Muscle layer of colon (tissue), 2 donors: Measurements from ENCODE around the gene PLEKHG2.

Experiments used
- H3K27ac ChIP-seq: one replicate; pipeline ENCODE4 v1.7.0; 2013; ENCODE audit warnings: low read depth, mild to moderate bottlenecking, low read length, moderate library complexity
- H3K27me3 ChIP-seq, 2 donors: one replicate each; pipeline ENCODE4 v1.7.0; 2013; ENCODE audit warnings: low read length in 2 of 2, mild to moderate bottlenecking in 2 of 2; ENCODE audit not compliant: insufficient read depth in 2 of 2, control insufficient read depth in 1 of 2
- H3K36me3 ChIP-seq: one replicate; pipeline ENCODE4 v1.7.0; 2013; ENCODE audit warnings: mild to moderate bottlenecking, low read length; ENCODE audit not compliant: insufficient read depth
- H3K4me1 ChIP-seq: one replicate; pipeline ENCODE4 v1.7.0; 2013; ENCODE audit warnings: mild to moderate bottlenecking, low read length; ENCODE audit not compliant: insufficient read depth
- H3K4me3 ChIP-seq, 2 donors: one replicate each; pipeline ENCODE4 v1.7.0; 2013; ENCODE audit warnings: low read length in 2 of 2, low read depth in 1 of 2, mild to moderate bottlenecking in 1 of 2, moderate library complexity in 1 of 2
- H3K9ac ChIP-seq: one replicate; pipeline ENCODE4 v1.7.0; 2013; ENCODE audit warnings: low read length
- H3K9me3 ChIP-seq: one replicate; pipeline ENCODE4 v1.7.0; 2013; ENCODE audit warnings: mild to moderate bottlenecking, low read length
- donor health status: abdominal sarcoma.
- donor health status: Adenocarcinoma of cecum.

Gene PLEKHG2, protein sequence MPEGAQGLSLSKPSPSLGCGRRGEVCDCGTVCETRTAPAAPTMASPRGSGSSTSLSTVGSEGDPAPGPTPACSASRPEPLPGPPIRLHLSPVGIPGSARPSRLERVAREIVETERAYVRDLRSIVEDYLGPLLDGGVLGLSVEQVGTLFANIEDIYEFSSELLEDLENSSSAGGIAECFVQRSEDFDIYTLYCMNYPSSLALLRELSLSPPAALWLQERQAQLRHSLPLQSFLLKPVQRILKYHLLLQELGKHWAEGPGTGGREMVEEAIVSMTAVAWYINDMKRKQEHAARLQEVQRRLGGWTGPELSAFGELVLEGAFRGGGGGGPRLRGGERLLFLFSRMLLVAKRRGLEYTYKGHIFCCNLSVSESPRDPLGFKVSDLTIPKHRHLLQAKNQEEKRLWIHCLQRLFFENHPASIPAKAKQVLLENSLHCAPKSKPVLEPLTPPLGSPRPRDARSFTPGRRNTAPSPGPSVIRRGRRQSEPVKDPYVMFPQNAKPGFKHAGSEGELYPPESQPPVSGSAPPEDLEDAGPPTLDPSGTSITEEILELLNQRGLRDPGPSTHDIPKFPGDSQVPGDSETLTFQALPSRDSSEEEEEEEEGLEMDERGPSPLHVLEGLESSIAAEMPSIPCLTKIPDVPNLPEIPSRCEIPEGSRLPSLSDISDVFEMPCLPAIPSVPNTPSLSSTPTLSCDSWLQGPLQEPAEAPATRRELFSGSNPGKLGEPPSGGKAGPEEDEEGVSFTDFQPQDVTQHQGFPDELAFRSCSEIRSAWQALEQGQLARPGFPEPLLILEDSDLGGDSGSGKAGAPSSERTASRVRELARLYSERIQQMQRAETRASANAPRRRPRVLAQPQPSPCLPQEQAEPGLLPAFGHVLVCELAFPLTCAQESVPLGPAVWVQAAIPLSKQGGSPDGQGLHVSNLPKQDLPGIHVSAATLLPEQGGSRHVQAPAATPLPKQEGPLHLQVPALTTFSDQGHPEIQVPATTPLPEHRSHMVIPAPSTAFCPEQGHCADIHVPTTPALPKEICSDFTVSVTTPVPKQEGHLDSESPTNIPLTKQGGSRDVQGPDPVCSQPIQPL (N-terminal part only)

DNA sequence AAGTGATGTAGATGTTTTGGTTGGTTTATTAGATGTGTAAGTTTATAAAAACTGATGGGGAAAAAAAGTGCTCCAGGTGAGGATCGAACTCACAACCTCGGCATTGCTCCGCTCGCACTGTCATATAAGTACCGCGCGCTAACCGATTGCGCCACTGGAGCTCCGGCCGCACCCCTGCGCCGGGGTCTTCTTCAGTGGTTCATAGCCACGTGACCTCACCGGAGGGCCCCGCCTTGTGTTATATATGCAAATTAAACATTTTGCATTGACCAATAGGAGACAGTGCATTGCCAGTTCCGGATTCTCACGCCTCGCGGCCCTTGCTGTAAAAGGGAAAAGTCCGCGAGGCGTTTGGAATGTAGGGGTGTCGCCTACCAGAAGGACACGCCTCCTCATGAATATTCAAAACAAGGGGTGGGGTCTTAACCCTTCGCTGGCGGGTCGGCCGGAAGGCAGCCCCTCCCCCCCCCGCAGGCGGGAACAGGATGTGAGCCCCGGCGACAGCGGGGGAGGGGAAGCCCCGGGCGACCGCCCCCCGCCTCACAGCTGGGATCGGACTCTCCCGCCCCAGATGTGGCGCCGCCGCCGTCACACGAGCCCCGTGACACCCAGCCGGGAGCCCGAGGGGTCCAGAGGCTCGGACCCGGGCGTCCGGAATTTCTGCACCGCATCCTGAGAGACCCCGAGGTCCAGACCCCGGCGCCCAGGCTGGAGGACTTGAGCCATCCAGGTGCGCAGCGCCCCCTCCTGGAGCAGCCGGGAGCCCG lies at the start of gene PLEKHG2:
Gene PLEKHG2, plus strand, starts transcription at position 570 of the 767 bp plus-strand sequence. CDS start 1,418 bp downstream, outside the sequence.
- Histone ChIP-seq H3K9ac (peak within 1 kb of the TSS; percentile 99), H3K27ac (peak within 1 kb of the TSS; percentile 99), H3K4me3 (peak within 1 kb of the TSS; percentile 82 to 90), H3K27me3 (no peaks in the 10 kb centered on the region), H3K4me1 (peaks cover 43% of the 10 kb centered on the region), H3K36me3 (peaks cover 26% of the 10 kb centered on the region), H3K9me3 (no peaks in the 10 kb centered on the region)

DNA sequence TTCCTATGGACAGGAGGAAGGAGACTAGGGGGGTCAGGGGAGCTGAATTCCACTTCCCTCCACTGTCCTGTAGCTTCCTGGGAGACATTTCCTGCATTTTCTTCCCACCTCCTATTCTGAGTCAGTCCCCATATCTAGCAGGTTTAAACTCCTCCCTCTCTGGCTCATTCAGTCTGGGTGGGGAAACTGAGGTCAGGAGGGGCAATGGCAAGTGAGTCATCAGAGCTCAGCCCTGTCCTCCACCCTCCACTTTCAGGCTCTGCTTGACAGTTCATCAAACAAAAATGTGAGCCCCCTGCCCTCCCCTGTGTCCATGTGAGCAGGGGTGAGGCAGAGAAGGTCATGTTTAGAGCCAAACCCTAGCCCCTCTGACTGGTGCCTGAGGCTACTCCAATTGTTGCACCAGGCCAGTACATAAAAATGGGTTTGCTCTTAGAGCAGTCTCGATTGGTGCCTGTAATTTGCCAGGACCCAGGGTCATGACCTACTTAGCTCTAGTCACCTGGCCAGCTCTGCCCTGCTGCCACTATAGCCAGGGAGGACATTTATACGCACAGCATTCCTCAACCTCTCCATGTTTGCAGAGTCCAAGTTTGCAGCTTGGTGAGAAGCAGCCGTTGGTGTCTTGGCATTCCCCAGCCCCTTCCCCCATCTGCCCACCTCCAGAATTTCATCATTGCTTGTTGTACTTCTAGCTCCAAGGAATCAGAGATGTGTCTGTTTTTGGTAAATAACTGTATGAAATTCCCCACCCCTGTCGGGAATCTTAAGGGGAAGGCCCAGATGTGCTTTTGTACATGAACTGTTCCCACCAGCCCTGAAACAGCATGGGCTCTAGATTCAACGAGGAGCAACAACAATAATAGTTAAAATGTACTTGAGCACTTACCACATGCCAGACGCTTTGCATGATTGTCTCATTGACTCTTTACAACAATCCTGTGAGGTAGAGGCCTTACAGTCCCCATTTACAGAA lies 49.5 kb upstream of the PLEKHG2 start:
- H3K9me3 ChIP-seq = no peaks in the 10 kb centered on the region

DNA sequence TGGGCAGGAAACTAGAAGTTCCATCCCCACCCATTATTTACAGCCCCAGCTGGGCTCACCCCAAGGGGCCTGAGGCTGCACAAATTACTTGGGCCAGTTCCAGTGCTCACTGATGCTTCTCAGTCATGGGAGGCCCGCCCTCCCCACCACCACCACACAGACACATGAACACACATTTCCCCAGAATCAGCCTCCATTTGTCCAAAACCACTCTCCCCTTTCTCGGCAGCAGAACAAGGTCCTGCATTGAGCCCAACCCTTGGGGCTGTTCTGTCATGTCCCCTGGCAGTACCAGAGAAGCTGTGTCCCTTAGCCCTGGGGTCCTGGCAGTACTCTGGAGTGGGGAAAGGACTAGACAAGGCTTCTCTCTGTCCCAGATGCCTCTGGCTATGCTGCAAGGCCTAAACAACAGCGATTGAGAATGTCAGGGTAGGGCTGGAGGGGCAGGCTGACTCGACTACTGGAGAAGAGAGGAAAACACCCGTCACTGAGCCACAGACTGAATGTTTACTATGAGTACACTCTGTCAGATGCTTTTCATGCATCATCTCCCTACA lies 48.5 kb upstream of the PLEKHG2 start:
- Histone ChIP-seq H3K27me3 (no peaks in the 10 kb centered on the region), H3K9ac (no peak overlapping the region), H3K9me3 (no peaks in the 10 kb centered on the region), H3K27ac (no peak overlapping the region), H3K36me3 (peaks cover 62% of the 10 kb centered on the region), H3K4me1 (peaks cover 31% of the 10 kb centered on the region), H3K4me3 (peak overlapping the region in 1 of 2 donors; percentile 7)

More for the DNA sequence above, 49.5 kb upstream of the PLEKHG2 start:
- Histone ChIP-seq H3K4me3 (no peak overlapping the region), H3K27me3 (no peaks in the 10 kb centered on the region), H3K4me1 (peaks cover 31% of the 10 kb centered on the region), H3K27ac (no peak overlapping the region), H3K9ac (no peak overlapping the region), H3K36me3 (peaks cover 61% of the 10 kb centered on the region)

DNA sequence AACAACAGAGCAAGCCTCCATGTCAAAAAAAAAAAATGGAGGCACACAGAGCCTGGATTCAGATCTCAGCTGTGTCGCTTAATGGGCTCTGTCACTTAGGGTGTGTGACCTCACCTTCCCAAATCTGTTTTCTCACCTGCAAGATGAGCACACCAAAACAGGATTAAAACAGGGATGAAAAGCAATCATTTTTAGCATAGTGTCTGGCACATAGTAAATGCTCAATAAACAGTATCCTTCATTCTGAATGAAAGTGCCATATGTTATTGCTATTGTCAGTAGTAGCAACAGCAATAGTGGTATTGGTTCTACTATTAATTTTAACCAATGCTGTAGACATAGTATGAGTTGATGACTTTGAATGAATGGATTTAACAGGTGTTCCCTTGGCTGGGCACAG lies 46.9 kb upstream of the PLEKHG2 start:
- no peak overlapping the region for H3K9ac ChIP-seq
- H3K4me3 ChIP-seq = no peak overlapping the region
- H3K27ac ChIP-seq = no peak overlapping the region
- no peaks in the 10 kb centered on the region for H3K27me3 ChIP-seq
- peaks cover 32% of the 10 kb centered on the region for H3K4me1 ChIP-seq
- H3K36me3 ChIP-seq = peaks cover 66% of the 10 kb centered on the region
- H3K9me3 ChIP-seq = no peaks in the 10 kb centered on the region

DNA sequence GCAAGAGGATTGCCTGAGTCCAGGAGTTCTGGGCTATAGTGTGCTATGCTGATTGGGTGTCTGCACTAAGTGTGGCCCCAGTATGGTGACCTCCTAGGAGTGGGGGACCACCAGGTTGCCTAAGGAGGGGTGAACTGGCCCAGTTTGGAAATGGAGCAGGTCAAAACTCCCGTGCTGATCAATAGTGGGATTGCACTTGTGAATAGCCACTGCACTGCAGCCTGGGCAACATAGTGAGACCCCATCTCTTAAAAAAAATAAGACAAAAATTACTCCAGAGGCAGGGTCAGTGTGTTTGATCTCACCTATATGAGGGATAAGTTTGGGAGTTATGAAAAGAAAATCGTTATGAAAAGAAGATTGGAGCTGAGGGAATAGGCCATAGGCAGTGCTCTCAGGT lies 43.3 kb upstream of the PLEKHG2 start:
- H3K9ac ChIP-seq = no peak overlapping the region
- no peaks in the 10 kb centered on the region for H3K27me3 ChIP-seq
- H3K4me1 ChIP-seq = peaks cover 30% of the 10 kb centered on the region
- H3K36me3 ChIP-seq = peaks cover 45% of the 10 kb centered on the region
- H3K4me3 ChIP-seq = no peak overlapping the region
- no peak overlapping the region for H3K27ac ChIP-seq
- H3K9me3 ChIP-seq = no peaks in the 10 kb centered on the region

DNA sequence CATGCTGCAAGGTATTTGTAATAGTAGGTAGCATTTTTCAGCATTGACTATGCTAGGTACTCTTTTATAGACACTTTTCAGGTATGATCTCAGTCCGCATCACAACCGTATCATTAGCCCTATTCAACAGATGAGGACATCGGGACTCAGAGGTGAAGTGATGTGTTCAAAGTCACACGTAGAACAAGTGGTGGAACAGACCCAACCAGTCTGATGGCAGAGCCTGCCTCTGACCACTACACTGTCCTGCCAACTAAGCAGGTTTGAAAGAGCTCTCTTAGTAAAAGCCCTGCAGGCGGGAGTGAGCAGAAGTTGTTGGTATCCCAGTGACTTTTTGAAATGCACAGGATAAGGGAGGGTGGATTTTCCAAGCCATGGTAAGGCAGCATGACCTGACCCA lies 41.7 kb upstream of the PLEKHG2 start:
- Histone ChIP-seq H3K4me3 (no peak overlapping the region), H3K27me3 (no peaks in the 10 kb centered on the region), H3K4me1 (peaks cover 24% of the 10 kb centered on the region), H3K9ac (no peak overlapping the region), H3K9me3 (no peaks in the 10 kb centered on the region), H3K27ac (no peak overlapping the region), H3K36me3 (peaks cover 51% of the 10 kb centered on the region)

DNA sequence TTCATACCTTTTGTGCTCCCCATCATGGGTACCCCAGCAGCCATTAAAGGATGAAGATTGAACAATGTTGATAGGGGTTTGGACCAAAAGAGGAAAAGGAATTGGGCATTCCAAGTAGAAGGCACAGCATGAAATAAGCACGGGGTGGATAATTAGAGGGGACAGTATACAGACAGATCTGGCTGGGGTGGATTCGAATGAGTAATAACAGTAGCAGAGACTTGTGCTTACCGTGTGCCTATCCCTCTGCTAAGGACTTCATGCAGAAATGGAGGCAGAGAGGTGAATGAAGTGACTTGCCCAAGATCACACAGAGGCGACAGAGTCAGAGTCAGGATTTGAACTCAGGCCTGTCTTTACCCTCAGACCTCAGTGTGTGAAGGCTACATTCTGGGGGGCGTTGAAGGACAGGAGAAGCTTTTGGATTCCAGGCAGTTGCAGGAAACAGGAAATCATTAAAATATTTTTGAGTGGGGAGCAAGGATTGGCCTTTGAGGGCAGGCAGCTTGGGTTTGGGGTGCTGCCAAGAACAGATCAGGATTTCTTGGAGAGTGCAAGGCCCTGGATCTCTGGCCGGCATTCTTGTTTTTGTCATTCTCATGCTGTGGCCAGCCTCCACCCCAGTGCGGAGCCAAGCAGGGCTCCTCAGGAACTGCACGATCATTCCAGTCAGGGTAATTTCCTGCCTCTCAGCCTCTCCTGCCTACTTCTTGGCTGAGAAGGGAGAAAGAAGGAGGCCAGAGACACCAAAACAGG lies 40.2 kb upstream of the PLEKHG2 start:
- Histone ChIP-seq H3K36me3 (peaks cover 61% of the 10 kb centered on the region), H3K27ac (peak overlapping the region; percentile 94), H3K27me3 (no peaks in the 10 kb centered on the region), H3K4me1 (peaks cover 24% of the 10 kb centered on the region), H3K9me3 (no peaks in the 10 kb centered on the region), H3K9ac (peak overlapping the region; percentile 27), H3K4me3 (peak overlapping the region in 1 of 2 donors; percentile 12)

DNA sequence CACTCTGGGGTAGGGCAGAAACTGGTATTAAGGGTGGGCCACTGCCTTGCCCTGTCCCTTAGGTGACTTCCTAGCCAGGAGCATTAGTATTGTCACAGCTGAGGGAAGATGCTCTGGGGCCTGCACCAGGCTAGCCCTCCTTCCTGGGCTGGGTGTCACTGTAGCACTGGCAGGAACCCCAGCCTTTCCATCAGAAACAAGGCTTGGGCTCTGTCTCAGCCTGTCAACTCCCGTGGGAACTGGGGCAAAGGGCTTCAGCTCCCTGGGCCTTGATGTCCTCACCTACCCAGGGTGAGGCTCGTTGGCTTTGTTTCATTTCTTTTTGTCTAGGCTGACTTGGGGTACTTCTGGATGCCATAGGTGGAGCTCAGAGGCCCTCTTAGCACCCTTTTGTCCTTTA lies 39.5 kb upstream of the PLEKHG2 start:
- Histone ChIP-seq H3K4me1 (peaks cover 24% of the 10 kb centered on the region), H3K4me3 (peak overlapping the region in 1 of 2 donors; percentile 12), H3K27me3 (no peaks in the 10 kb centered on the region), H3K36me3 (peaks cover 67% of the 10 kb centered on the region), H3K27ac (peak overlapping the region; percentile 94), H3K9me3 (no peaks in the 10 kb centered on the region), H3K9ac (peak overlapping the region; percentile 27)

DNA sequence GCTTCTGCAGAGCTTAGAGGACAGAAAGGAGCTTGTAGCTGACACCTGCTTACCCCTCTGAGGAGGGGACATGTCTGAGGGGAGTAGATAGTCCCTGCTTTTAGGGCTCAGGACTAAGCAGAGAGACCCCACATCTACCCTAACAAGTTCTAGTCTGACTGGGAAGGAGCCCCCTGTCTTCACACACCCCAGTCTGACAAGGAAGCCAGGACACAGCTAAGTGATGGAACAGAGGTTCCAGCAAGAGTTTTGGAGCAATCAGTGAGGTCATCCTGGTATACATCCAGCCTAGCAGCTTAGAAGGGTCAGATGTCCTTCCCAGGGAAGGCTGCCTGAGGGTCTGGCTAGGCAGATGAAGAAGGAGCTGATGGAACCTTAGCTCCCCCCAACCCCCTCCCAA lies 36.5 kb upstream of the PLEKHG2 start:
- Histone ChIP-seq H3K9ac (no peak overlapping the region), H3K4me3 (no peak overlapping the region), H3K36me3 (peaks cover 67% of the 10 kb centered on the region), H3K9me3 (no peaks in the 10 kb centered on the region), H3K27ac (no peak overlapping the region), H3K4me1 (peaks cover 18% of the 10 kb centered on the region), H3K27me3 (no peaks in the 10 kb centered on the region)
